ENCODE data around the gene DMRTB1.

DNA sequence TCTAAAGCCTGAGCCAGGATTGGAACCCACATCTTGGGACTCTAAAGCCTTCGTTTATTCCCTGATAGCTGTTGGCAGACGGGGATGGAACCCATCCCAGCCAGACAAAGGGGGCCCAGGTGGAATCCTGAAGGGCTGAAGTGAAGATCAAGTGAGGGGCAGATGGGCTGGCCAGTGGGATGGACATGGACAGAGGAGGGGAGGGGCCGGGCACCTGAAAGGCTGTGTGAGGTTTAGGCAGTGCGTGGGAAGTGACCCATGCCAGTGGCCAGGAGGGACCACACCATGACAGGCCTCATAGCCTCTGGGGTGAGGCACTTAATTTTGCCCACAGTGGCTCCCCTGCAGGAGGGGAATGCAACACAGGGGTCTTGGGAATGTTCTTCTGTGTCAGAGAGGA is 44.6 kb upstream of the DMRTB1 start:
- TF ChIP-seq, protein P1, sequence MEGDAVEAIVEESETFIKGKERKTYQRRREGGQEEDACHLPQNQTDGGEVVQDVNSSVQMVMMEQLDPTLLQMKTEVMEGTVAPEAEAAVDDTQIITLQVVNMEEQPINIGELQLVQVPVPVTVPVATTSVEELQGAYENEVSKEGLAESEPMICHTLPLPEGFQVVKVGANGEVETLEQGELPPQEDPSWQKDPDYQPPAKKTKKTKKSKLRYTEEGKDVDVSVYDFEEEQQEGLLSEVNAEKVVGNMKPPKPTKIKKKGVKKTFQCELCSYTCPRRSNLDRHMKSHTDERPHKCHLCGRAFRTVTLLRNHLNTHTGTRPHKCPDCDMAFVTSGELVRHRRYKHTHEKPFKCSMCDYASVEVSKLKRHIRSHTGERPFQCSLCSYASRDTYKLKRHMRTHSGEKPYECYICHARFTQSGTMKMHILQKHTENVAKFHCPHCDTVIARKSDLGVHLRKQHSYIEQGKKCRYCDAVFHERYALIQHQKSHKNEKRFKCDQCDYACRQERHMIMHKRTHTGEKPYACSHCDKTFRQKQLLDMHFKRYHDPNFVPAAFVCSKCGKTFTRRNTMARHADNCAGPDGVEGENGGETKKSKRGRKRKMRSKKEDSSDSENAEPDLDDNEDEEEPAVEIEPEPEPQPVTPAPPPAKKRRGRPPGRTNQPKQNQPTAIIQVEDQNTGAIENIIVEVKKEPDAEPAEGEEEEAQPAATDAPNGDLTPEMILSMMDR (IDR thresholded peaks at IDR 0.05), result no peak
- TF ChIP-seq POLR2A (IDR thresholded peaks at IDR 0.05), result no peak

All from testis (tissue), 2 donors.